GM06990 (cell line): ENCODE data around the gene MOB1B.
A peak's percentile ranks its signal among the peaks of the same experiment; 100 is the strongest.

Source experiments
- DNase-seq: peaks from one replicate; pipeline ENCODE4 v3.0.0-alpha.2; 2011; ENCODE audit not compliant: insufficient read length; ENCODE audit errors: extremely low read depth
- H3K27me3 ChIP-seq: replicated peaks from 2 replicates; pipeline ENCODE4 v1.6.0; 2011; ENCODE audit warnings: low read length; ENCODE audit not compliant: control insufficient read depth, insufficient read depth
- H3K36me3 ChIP-seq: 2 replicates; pipeline ENCODE4 v1.5.1; 2011; ENCODE audit warnings: low read length; ENCODE audit not compliant: control insufficient read depth, insufficient read depth
- H3K4me3 ChIP-seq: replicated peaks from 2 replicates; pipeline ENCODE4 v1.5.1; 2011; ENCODE audit warnings: low read depth, mild to moderate bottlenecking, control low read depth, low read length
- CTCF ChIP-seq: IDR thresholded peaks from 2 replicates; pipeline ENCODE4 v1.5.1; 2011; ENCODE audit warnings: low read length, control low read depth, mild to moderate bottlenecking, inconsistent platforms; ENCODE audit not compliant: insufficient read depth, poor library complexity, severe bottlenecking

Gene MOB1B

GRCh38 chr4:70873216-70873615, 29.0 kb upstream of the MOB1B start:
- H3K36me3 ChIP-seq = no peaks in the 10 kb centered on the region
- no peaks in the 10 kb centered on the region for H3K27me3 ChIP-seq
- TF ChIP-seq CTCF = no peak
- no peak for DNase-seq
- H3K4me3 ChIP-seq = no peak overlapping the region

GRCh38 chr4:70874268-70875156, 27.7 kb upstream of the MOB1B start:
- H3K36me3 ChIP-seq = no peaks in the 10 kb centered on the region
- peak; percentile 45 for DNase-seq
- TF ChIP-seq CTCF = no peak
- no peaks in the 10 kb centered on the region for H3K27me3 ChIP-seq
- H3K4me3 ChIP-seq = peak overlapping the region; percentile 40

DNA sequence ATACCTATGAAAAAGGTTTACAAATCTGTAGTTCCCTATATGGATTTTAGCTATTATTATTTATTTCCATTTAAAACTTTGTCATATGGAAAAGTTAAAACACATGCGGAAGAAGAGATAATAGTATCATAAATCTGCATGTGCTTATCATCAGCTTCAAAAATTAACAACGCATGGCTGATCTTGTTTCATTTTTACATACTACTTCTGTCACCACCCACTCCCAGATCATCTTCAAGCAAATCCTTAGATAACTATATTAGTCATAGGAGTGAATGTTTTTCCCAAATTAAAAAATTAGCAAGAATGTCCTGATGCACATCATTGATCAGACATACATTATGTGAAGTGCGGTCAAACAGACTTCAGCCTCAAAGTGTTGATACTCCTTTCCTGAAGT, 24.6 kb upstream of the MOB1B start:
- Histone ChIP-seq H3K36me3 (no peaks in the 10 kb centered on the region), H3K4me3 (no peak overlapping the region), H3K27me3 (no peaks in the 10 kb centered on the region)
- no peak for TF ChIP-seq CTCF
- DNase-seq = no peak

DNA sequence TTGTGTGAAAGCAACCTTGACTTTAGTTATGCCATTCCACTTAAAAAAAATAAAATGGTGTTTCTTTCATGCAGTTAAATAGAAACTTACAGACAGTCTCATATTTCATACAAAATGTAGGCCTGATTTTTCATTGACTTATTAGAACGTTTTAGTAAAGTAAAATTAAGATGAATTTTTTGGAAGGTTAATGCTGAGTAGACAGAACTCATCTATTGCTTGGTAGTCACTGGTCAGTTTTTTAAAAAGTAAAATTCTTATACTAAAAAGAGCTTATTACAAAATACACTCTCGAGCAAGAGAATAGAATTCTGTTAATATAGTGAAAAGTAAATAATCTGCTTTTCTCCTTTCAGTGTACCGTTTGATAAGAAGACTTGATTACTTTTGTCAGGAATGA, 21.4 kb upstream of the MOB1B start:
- Histone ChIP-seq H3K4me3 (no peak overlapping the region), H3K36me3 (no peaks in the 10 kb centered on the region), H3K27me3 (no peaks in the 10 kb centered on the region)
- no peak for DNase-seq
- TF ChIP-seq CTCF = no peak

DNA sequence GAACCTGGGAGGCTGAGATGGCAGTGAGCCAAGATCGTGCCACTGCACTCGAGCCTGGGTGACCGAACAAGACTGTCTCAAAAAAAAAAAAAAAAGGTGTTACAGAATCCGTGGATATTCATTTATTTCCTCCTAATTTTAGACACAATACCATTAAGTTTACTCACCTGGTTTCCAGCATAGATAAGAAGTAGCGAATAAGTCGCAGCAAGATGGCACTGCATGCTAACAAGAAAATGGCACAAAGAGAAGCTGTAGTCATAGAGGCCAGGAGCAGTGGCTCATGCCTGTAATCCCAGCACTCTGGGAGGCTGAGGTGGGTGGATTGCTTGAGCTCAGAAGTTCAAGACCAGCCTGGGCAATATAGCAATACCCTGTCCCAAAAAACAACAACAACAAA, 17.0 kb upstream of the MOB1B start:
- no peak overlapping the region for H3K4me3 ChIP-seq
- DNase-seq = no peak
- H3K36me3 ChIP-seq = no peaks in the 10 kb centered on the region
- TF ChIP-seq CTCF = no peak
- H3K27me3 ChIP-seq = no peaks in the 10 kb centered on the region
